NB4 (cell line): ENCODE data around the gene UBAP1L.
A peak's percentile ranks its signal among the peaks of the same experiment; 100 is the strongest.

Source experiments
- MYC ChIP-seq: IDR thresholded peaks from 2 replicates; pipeline ENCODE4 v1.6.1; 2011; ENCODE audit warnings: low read depth, low read length
- POLR2A ChIP-seq: IDR thresholded peaks from 2 replicates; pipeline ENCODE4 v1.6.1; 2011; ENCODE audit warnings: mild to moderate bottlenecking; ENCODE audit not compliant: insufficient read length; ENCODE audit errors: extremely low read depth
- TF ChIP-seq, protein P1 (sequence below): IDR thresholded peaks from one replicate; pipeline ENCODE4 v1.5.1; 2012; ENCODE audit warnings: low read depth, low read length
- TF ChIP-seq, protein P2 (sequence below): IDR thresholded peaks from 2 replicates; pipeline ENCODE4 v1.6.1; 2011; ENCODE audit warnings: low read depth, low read length

DNA sequence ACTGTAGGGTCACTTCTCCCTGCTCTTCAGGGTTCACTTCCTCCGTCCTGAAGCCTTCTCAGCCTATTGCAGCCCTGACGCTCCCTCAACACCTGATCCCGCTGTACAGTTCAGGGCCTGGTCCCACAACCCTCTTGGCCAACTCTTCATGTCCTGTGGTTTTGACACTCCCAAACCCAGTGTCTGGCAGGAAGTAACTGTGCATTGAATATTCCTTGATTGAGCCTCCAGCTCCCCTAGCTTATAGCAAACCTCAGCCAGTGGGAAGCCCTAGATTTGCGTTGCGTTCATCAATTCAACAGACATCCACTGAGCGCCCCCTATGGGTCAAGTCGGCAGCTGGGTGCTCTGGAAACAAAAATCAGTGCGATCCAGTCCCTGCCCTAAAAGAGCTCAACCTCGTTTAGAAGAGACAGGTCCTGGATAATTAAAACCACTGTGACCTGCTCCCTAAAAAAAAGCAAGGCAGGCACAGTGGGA is 13.5 kb downstream of the UBAP1L start:
- TF ChIP-seq POLR2A (no peak), MYC (no peak)
- TF ChIP-seq, protein P1, sequence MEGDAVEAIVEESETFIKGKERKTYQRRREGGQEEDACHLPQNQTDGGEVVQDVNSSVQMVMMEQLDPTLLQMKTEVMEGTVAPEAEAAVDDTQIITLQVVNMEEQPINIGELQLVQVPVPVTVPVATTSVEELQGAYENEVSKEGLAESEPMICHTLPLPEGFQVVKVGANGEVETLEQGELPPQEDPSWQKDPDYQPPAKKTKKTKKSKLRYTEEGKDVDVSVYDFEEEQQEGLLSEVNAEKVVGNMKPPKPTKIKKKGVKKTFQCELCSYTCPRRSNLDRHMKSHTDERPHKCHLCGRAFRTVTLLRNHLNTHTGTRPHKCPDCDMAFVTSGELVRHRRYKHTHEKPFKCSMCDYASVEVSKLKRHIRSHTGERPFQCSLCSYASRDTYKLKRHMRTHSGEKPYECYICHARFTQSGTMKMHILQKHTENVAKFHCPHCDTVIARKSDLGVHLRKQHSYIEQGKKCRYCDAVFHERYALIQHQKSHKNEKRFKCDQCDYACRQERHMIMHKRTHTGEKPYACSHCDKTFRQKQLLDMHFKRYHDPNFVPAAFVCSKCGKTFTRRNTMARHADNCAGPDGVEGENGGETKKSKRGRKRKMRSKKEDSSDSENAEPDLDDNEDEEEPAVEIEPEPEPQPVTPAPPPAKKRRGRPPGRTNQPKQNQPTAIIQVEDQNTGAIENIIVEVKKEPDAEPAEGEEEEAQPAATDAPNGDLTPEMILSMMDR, result peak; percentile 74
- TF ChIP-seq, protein P2, sequence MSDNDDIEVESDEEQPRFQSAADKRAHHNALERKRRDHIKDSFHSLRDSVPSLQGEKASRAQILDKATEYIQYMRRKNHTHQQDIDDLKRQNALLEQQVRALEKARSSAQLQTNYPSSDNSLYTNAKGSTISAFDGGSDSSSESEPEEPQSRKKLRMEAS, result no peak
